Stimulated activated memory B cell treated with anti-CD40 and anti-IgM and Interleukin-4, amounts not matched to agents 10 μg/mL and 1 μg/mL and 100 μg/mL, for 72 hours (primary cell): ENCODE results near the gene RNF144A.

ENCODE experiments used
- ATAC-seq: fragments of 150-1000 bp; cut with Tn5 transposase; 2 replicates; pipeline ENCODE4 v1.10.0; 2021
- H3K27ac Mint-ChIP-seq: one replicate; pipeline ENCODE4 v1.8.0; 2022; ENCODE audit warnings: mild to moderate bottlenecking, mixed read lengths
- H3K27me3 Mint-ChIP-seq: one replicate; pipeline ENCODE4 v1.8.0; 2022; ENCODE audit warnings: mixed read lengths
- H3K36me3 Mint-ChIP-seq: one replicate; pipeline ENCODE4 v1.8.0; 2022; ENCODE audit warnings: mixed read lengths
- H3K4me1 Mint-ChIP-seq: one replicate; pipeline ENCODE4 v1.8.0; 2022; ENCODE audit warnings: mixed read lengths
- H3K4me3 Mint-ChIP-seq: one replicate; pipeline ENCODE4 v1.8.0; 2022; ENCODE audit warnings: mild to moderate bottlenecking, moderate library complexity, mixed read lengths
- H3K9me3 Mint-ChIP-seq: one replicate; pipeline ENCODE4 v1.8.0; 2022; ENCODE audit warnings: mixed read lengths

The RNF144A gene

DNA sequence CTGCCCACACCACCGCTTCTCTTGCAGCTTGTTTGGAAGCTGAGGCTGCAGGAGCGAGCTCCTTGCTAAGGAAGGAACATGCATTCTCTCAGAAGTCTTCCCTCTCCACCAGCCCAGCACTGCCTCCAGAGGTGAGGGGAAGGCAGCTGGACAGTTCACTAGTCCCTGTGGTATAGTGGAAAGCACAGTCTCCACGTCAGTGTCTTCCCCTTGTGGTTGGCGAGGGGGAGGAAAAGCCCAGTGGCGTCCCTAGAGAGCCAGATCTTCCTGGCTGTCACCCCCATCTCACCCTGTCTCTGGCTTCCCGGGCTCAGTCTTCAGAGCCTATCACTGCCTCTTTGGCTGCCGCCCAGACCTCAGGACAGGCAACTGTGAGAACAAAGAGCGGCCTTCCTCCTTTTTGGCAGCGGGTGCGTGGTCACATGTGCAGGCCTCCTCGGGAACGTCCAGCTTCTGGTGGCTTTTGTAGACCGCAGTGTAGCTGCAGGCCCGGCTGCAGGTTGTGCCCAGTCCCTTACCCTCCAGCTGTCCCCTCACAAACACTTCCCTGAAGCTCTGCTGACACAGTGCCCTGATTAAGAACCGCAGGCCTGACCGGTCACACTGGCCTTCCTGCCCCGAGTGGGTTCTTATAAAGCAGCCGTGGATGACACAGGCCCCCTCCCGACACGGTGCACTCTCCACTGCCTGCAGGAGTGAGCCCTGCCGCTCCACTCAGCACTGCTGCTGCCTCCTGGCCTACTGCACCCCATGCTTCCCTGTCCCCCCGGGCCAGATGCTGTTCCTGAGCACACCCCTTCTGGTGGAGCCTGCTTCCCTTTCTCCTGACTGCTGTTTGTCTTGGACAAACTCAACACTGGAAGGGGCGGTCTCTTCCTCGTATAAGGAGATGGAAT lies 90.9 kb downstream of the RNF144A start:
- peaks cover 31% of the 10 kb centered on the region for H3K4me1 Mint-ChIP-seq
- H3K27me3 Mint-ChIP-seq, result peaks cover 19% of the 10 kb centered on the region
- no peaks in the 10 kb centered on the region for H3K9me3 Mint-ChIP-seq
- no peak overlapping the region for H3K27ac Mint-ChIP-seq
- ATAC-seq, result peak; percentile 47
- H3K4me3 Mint-ChIP-seq, result no peak overlapping the region
- H3K36me3 Mint-ChIP-seq, result no peaks in the 10 kb centered on the region

DNA sequence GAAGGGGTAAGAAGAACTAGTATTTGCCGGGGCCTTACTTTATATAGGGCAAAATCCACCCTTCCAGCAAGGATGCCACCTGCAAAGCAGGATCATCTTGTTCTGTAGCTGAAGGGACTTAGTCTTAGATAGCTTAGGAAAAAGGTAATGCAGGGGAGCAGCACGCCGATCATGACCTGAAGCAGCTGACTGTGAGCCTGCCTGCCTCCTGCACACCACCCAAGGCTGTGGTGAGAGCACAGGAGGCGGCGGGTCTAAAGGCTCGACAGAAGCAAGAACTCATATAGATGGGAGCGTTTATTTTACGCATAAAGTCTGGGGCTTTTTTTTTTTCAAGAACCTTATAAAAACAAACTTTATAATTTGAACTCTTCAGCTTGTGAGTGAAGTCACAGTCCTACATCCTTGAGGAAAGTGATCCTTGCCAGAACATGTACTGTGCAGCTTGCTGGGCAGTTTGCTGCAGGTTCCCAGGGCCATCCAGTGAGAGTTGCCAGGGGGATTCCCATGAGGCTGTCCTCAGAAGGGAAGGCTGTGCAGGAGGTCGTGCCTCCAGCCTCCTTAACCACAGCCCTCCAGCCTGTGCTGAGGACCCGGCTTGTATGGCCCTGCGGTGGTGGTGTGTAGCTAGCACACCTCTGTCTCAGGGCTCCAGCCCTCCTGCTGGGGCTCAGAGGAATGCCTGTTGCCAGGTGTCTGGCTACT lies 92.1 kb downstream of the RNF144A start:
- Mint-ChIP-seq H3K27ac (no peak overlapping the region), H3K27me3 (peaks cover 19% of the 10 kb centered on the region), H3K4me3 (no peak overlapping the region), H3K36me3 (no peaks in the 10 kb centered on the region), H3K9me3 (no peaks in the 10 kb centered on the region), H3K4me1 (peaks cover 32% of the 10 kb centered on the region)
- no peak for ATAC-seq

DNA sequence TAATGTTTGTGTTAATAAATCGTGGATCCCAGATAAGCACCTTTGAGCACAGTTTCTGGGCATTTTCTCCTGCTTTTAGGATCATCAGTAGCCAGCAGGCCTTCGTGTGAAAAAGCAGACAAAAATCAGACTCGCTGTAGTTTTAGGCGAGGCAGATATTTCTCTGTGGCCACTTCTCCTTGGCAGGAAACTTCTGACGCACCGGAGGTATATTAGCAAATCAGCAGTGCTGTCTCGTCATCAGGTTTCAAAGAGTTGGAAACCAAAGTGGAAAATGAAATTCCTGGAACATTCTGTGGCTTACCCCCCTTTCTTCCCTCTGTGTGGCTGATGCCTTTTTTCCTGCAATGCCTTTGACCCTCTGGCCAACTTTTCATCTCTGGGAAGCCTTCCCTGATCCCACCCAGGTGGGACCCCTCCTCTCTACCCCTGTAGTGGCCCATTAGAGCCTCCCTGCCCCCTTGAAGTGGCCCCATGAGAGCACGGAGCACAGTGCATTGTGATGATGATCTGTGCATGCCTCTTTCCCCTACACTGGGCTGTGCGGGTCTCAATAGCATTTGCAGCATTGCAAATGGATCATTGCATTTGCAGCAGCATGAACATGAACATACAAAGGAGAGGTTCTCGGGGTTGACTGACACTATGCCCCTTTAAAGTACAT lies 93.3 kb downstream of the RNF144A start:
- Mint-ChIP-seq H3K4me3 (no peak overlapping the region), H3K36me3 (no peaks in the 10 kb centered on the region), H3K9me3 (no peaks in the 10 kb centered on the region), H3K27me3 (peaks cover 19% of the 10 kb centered on the region), H3K4me1 (peaks cover 30% of the 10 kb centered on the region), H3K27ac (no peak overlapping the region)
- ATAC-seq, result no peak

DNA sequence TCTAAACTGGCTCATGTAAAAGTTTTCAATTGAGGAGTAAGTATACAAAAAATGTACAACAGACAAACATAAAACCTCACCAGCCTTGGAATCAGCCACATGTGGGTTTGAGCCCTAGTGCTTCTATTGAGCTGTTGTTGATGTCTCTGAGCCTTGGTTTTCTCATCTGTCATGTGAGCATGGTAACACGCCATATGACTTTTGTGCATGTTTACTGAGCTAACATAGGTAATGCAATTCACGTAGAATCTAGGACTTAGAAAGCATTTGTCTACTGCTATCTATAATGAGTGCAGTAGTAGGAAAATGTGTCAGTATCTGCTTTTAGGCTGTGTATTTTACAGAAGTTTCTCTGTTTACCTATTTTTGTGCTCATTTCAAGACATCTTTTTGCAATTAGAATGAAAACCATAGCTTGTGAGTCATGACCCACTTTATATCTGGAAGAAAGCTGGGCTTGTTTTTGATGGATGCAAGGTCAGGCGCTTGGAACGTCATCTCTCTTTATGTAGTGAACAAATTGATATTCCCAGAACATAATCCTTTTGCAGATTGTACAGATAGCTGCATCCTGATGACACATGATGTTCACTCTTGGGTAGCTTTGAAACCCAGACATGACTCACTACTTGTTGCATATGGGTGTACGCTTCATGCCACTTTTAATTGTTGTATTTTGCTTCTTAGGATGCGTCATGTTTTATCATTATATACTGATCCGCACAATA lies 94.3 kb downstream of the RNF144A start:
- no peak overlapping the region for H3K27ac Mint-ChIP-seq
- ATAC-seq, result no peak

DNA sequence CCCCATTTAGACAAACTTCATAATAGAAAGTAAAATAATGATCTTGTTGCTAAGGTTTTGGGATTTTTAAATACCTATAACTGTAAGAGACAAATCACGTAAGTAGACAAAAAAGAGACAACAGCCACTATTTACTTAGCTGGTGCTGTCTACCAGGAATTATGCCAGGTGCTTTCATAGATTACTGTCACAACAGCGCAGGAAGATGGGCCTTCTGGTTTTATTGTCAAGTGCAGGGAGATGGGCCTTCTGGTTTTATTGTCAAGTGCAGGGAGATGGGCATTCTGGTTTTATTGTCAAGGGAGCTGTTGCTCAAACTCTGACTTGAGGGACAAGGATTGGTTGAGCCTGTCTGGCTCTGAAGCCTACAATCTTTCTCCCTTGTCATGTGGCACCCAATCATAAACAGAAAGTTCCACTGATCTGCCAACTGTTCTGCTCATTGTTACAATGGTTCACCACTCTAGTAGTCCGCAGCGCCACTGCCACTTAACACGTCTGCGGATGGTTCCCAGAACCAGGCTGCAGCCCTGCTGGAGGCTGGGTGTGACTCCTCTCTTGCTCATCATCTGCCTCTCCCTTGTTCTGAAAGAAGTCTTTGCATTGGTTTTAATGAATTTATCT lies 95.0 kb downstream of the RNF144A start:
- Mint-ChIP-seq H3K4me3 (no peak overlapping the region), H3K4me1 (peaks cover 25% of the 10 kb centered on the region), H3K9me3 (no peaks in the 10 kb centered on the region), H3K27me3 (peaks cover 15% of the 10 kb centered on the region), H3K27ac (no peak overlapping the region), H3K36me3 (no peaks in the 10 kb centered on the region)
- ATAC-seq, result no peak

More for the DNA sequence above, 94.3 kb downstream of the RNF144A start:
- H3K9me3 Mint-ChIP-seq, result no peaks in the 10 kb centered on the region
- H3K4me1 Mint-ChIP-seq, result peaks cover 30% of the 10 kb centered on the region
- peaks cover 19% of the 10 kb centered on the region for H3K27me3 Mint-ChIP-seq
- H3K36me3 Mint-ChIP-seq, result no peaks in the 10 kb centered on the region
- no peak overlapping the region for H3K4me3 Mint-ChIP-seq

DNA sequence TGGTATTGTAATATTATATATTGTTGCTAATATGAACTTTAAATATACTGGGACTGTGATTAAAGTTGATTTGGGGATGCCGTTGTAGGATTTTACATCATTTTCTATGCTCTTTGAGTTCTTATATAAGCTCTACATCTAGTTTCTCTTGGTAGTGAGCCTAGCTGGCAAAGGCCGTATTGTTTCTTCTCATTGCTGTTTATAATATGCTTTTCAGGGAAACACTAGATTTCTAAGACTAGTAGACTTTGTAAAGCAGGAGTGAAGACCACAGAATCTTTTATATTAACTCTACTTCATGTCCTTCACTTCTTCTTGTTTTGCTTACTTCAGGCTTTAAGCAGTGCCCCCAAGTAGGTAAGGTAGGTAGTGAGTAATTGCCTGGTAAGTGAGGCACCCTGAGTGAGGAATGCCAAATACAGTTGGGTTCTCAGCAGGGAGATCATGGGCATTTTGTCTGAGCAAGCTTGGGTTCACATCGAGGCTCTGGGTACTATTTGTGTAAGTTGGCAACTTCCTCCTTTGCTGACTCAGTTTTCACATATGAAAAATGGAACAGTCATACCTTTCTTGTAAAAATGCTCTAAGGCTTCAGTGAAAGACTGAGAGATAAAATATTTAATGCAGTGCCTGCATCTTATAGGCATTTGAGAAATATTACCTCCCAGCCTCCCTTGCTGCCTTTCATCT lies 96.4 kb downstream of the RNF144A start:
- Mint-ChIP-seq H3K4me1 (peaks cover 11% of the 10 kb centered on the region), H3K4me3 (no peak overlapping the region), H3K9me3 (no peaks in the 10 kb centered on the region), H3K27ac (no peak overlapping the region), H3K36me3 (no peaks in the 10 kb centered on the region), H3K27me3 (peaks cover 4% of the 10 kb centered on the region)
- ATAC-seq, result no peak

DNA sequence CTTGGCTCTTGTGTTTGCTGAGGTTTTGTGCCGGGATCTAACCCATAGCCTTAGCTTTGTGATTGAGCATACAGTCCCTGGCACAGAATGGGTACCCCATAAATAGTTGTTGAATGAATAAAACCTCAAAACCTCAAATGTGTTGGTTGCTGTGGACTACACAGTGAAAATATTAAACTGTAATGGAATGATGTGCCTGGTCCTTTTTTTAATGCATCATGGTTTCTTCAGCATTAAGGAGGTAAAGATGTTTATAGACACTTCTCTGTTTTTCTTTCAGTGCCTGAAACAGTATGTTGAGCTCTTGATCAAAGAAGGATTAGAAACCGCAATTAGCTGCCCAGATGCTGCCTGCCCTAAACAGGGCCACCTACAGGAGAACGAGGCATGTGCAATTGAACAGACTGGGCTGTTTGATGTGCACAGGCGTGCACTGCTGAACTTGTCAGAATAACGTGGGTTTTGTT lies 97.0 kb downstream of the RNF144A start:
- no peak for ATAC-seq
- Mint-ChIP-seq H3K9me3 (no peaks in the 10 kb centered on the region), H3K4me1 (peaks cover 11% of the 10 kb centered on the region), H3K27me3 (no peaks in the 10 kb centered on the region), H3K27ac (no peak overlapping the region), H3K36me3 (no peaks in the 10 kb centered on the region), H3K4me3 (no peak overlapping the region)

DNA sequence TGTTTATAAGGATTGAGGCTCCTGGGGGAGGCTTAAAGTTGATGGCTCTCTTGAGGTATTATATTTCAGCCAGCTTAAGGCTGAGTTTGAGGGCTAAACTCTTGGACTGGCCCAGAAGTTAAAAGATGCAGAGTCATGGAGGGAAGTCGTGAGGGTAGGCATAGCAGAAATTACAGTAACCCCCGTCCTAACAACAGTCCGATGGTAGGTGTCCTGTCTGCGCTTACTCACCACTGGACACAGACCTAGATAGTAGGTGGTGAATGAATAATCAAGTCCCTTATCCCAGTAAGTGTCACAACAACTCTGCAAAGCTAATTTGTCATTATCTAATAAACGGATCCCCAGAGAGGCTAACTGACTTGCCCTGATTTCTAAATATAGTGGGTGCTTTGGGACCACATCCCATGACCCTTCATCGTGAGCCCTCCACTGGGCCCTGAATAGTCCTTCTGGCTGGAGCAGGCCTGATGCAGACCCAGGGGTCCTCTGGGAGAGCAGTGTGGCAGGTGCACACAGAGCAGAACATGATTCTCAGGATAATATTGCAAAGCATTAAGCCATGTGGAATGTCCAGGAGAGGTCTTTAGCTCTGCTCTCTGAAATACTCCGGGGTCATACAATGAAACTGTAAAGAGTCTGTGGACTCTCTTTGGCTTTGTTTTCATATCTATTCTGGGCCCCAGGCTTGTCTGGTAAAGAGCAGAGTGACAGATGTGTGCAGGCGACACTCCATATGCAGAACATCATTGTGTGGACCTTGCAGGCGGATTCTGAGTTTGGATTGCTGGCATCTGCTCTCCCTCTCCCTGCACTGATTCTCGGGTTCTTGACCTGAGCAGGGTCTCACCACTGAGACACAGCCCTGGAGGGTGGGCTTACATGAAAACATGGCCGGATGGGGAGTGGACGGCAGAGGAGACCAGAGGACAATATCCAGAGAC lies 98.1 kb downstream of the RNF144A start:
- no peak overlapping the region for H3K4me3 Mint-ChIP-seq
- no peaks in the 10 kb centered on the region for H3K27me3 Mint-ChIP-seq
- no peak for ATAC-seq
- H3K36me3 Mint-ChIP-seq, result no peaks in the 10 kb centered on the region
- H3K4me1 Mint-ChIP-seq, result peaks cover 11% of the 10 kb centered on the region
- no peak overlapping the region for H3K27ac Mint-ChIP-seq
- no peaks in the 10 kb centered on the region for H3K9me3 Mint-ChIP-seq

DNA sequence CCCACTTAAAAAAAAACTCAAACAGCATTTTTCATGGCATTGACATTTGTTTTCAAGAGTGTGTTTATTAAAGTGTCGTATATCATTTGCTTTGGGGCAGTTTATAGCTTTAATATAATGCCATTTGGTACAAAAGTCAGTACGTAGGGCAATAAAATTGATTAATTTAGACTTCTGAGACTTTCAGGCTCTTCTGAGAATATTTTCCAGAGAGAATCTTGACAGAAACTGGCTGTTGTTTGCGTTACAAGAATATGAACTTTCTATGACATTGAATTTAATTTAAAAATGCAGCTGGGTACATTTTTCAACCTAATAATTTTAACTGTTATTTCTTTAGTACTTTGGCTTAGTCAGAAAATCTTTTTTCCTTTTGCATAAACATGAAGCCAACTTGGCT lies 98.9 kb downstream of the RNF144A start:
- Mint-ChIP-seq H3K4me3 (no peak overlapping the region), H3K4me1 (peaks cover 11% of the 10 kb centered on the region), H3K27ac (no peak overlapping the region), H3K27me3 (no peaks in the 10 kb centered on the region), H3K36me3 (no peaks in the 10 kb centered on the region), H3K9me3 (no peaks in the 10 kb centered on the region)
- no peak for ATAC-seq

DNA sequence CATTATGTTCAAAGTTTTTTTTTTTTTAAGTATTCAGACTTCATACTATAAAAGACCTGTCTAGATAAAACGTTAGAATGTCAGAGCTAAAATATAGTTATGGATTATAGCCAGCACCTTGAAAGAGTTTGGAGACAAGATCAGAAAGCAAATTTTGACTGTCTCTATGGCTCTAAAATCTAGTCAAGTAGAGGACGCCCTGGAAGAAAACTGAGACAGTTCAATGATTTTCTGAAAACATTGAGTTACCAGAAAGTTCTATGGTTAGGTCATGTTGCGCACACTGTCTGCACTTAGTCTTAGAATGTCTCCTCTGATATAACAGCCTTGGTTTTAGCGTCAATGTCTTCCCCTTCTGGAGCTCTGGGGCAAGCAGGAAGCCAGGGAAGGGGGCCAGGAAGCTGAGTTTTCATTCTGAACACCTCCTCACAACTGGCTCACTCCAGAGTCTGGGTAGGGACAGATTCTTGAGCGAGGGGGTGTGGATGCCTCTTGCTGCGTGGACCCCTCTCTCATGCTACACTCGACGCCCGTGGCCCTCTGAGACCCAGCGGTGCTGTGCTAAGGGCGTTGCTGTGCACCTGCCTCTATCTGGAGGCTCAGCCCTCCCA lies 99.5 kb downstream of the RNF144A start:
- ATAC-seq, result no peak
- no peaks in the 10 kb centered on the region for H3K9me3 Mint-ChIP-seq
- no peaks in the 10 kb centered on the region for H3K27me3 Mint-ChIP-seq
- H3K36me3 Mint-ChIP-seq, result no peaks in the 10 kb centered on the region
- H3K4me1 Mint-ChIP-seq, result peaks cover 11% of the 10 kb centered on the region
- no peak overlapping the region for H3K4me3 Mint-ChIP-seq
- no peak overlapping the region for H3K27ac Mint-ChIP-seq

DNA sequence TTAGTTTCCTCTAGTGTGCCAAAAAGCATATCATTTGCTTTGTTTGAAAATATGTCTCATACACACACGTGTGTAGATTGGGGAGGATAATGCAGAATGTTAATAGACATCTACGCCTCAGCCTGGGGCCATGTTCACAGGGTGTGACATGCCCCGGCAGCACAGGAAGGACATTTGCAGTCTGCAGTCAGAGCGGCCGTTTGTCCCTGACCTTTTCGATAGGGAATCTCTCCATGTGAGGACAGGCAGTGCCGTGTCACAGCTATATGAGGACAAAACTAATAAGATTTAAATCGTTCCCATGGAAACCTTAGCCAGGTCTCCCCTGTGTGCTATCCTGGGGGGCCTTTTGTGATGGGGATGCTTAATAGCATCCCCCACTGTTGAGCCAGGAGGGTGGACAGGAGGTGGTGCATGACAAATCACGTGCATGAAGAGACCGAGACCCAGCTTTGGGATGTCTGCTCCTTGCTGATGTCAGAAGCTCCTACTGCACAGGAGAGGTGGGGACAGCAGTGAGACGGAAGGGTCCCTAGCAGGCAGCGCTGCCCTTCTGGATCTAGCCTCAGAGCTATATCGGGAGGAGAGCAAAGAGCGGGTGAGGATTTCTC lies 100.6 kb downstream of the RNF144A start:
- no peak for ATAC-seq
- no peak overlapping the region for H3K27ac Mint-ChIP-seq
- no peaks in the 10 kb centered on the region for H3K27me3 Mint-ChIP-seq
- no peak overlapping the region for H3K4me3 Mint-ChIP-seq
- no peaks in the 10 kb centered on the region for H3K9me3 Mint-ChIP-seq
- H3K36me3 Mint-ChIP-seq, result no peaks in the 10 kb centered on the region
- H3K4me1 Mint-ChIP-seq, result peaks cover 11% of the 10 kb centered on the region

DNA sequence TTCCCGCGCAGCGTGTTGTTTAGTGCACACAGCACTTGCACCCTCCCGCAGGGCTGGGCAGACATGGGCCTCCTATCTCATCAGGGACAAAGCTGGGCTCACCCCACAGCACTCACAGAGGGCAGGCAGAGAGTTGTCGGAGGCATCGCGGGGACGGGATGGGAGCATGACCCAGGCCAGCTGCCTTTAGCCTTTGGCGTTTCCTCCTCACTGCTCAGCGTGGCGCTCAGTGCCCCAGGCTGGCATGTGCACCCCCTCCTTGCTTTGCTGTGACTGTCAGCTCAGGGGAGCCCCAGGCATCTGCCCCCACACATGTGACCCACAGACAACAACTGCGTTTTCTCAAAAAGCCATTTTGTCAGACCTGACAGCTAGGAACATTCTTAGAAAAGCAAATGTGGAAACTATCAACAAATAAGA lies 101.1 kb downstream of the RNF144A start:
- H3K27ac Mint-ChIP-seq, result no peak overlapping the region
- no peak overlapping the region for H3K4me3 Mint-ChIP-seq
- H3K9me3 Mint-ChIP-seq, result no peaks in the 10 kb centered on the region
- no peak for ATAC-seq
- no peaks in the 10 kb centered on the region for H3K36me3 Mint-ChIP-seq
- H3K4me1 Mint-ChIP-seq, result peaks cover 11% of the 10 kb centered on the region
- no peaks in the 10 kb centered on the region for H3K27me3 Mint-ChIP-seq

DNA sequence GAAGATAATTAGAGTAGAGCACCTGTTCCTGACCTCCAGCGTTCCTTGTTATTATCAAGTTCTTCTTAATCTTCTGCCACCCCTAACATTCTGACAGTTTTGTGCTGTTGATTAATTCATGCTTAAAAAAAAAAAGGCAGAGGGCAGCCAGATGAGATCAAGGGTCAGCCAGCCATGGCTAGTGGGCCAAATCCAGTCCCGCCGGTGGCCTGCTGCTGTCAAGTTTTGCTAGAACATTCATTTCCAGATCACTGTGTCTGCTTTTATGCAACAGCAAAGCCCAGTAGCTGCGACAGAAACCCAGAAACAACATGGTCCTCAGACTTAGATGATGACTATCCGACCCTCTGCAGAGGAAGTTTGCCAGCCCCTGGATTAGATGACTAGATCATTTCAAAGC lies 101.6 kb downstream of the RNF144A start:
- H3K9me3 Mint-ChIP-seq, result no peaks in the 10 kb centered on the region
- H3K27me3 Mint-ChIP-seq, result no peaks in the 10 kb centered on the region
- H3K4me1 Mint-ChIP-seq, result peaks cover 9% of the 10 kb centered on the region
- H3K4me3 Mint-ChIP-seq, result no peak overlapping the region
- H3K36me3 Mint-ChIP-seq, result no peaks in the 10 kb centered on the region
- H3K27ac Mint-ChIP-seq, result no peak overlapping the region
- ATAC-seq, result no peak
